AG04449 (cell line): ENCODE data around the gene RAB43.
A peak's percentile ranks its signal among the peaks of the same experiment; 100 is the strongest.
"Not testable (repeated sequence)": the region's sequence is repeated elsewhere in the genome, so short reads cannot be mapped to it uniquely, and the experiment has no call there.

Source experiments
- CTCF ChIA-PET: fragments of 350-600 bp; formaldehyde crosslinking; extraction: SDS; loops from one replicate; lab custom pipeline; 2021; ENCODE audit warnings: antibody characterized with exemption; lab: Yijun Ruan, JAX
- POLR2A ChIA-PET: fragments of 400-600, 350-600 bp; formaldehyde crosslinking; extraction: SDS; loops from one replicate; lab custom pipeline; 2020; ENCODE audit warnings: antibody characterized with exemption, inconsistent platforms; lab: Yijun Ruan, JAX
- DNase-seq: peaks from one replicate; pipeline ENCODE4 v3.0.0-alpha.2; 2010; ENCODE audit warnings: low read depth, low spot score
- H3K4me3 ChIP-seq: 2 replicates; pipeline ENCODE4 v1.5.1; 2011; ENCODE audit warnings: low read depth, mild to moderate bottlenecking, control low read depth, low read length
- TF ChIP-seq, protein P1 (sequence below): IDR thresholded peaks from one replicate; pipeline ENCODE4 v1.5.1; 2011; ENCODE audit warnings: mild to moderate bottlenecking, moderate library complexity, low read length, control low read depth, inconsistent platforms; ENCODE audit not compliant: insufficient read depth; ENCODE audit errors: missing control alignments

The RAB43 gene

DNA sequence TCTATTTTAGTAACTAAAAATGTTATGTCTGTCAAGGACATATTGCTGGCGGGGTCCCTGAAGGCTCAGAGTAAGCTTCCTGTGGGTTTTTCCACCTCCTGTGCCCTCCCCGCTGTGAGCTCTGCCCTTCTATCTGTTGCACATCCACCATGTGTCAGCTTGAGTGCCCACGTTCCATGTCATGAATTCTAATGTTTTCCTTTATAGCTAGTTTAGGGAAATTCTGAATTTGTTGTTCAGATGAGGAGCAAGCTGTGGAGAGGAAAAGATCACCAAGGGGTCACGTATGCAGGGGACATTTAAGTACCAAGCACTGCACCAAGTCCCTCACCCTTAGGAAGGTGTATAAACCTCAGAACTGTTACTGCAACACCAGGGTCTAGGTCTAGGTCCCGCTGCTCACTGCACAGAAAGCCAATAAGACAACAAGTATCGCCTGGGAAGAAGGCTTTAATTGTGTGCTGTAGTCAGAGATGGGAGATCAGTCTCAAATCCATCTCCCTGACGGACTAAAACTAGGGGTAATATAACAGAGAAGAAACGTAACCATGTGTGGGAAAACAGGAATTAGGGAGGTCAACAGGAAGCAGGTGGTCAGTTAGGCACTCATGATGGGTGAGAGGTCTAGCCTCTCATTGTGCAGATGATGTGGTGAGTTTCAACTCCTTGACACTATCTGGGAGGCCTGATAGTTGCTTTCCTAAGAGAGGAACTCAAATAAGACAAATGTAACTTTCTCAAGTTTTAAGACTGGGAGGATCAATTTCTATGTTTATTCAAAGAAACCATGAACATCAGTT is 51.3 kb downstream of the RAB43 start:
- POLR2A ChIA-PET, result interaction anchor here (0.6 kb wide), 1 partner anchor 207 kb away, joined by 4 read pairs; no protein-coding TSS in a partner anchor
- H3K4me3 ChIP-seq, result no peak overlapping the region
- TF ChIP-seq, protein P1, sequence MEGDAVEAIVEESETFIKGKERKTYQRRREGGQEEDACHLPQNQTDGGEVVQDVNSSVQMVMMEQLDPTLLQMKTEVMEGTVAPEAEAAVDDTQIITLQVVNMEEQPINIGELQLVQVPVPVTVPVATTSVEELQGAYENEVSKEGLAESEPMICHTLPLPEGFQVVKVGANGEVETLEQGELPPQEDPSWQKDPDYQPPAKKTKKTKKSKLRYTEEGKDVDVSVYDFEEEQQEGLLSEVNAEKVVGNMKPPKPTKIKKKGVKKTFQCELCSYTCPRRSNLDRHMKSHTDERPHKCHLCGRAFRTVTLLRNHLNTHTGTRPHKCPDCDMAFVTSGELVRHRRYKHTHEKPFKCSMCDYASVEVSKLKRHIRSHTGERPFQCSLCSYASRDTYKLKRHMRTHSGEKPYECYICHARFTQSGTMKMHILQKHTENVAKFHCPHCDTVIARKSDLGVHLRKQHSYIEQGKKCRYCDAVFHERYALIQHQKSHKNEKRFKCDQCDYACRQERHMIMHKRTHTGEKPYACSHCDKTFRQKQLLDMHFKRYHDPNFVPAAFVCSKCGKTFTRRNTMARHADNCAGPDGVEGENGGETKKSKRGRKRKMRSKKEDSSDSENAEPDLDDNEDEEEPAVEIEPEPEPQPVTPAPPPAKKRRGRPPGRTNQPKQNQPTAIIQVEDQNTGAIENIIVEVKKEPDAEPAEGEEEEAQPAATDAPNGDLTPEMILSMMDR, result no peak
- DNase-seq, result no peak
- CTCF ChIA-PET, result interaction anchor here (8.6 kb wide), 1 partner anchor 16 kb away, joined by 112 read pairs; no protein-coding TSS in a partner anchor

DNA sequence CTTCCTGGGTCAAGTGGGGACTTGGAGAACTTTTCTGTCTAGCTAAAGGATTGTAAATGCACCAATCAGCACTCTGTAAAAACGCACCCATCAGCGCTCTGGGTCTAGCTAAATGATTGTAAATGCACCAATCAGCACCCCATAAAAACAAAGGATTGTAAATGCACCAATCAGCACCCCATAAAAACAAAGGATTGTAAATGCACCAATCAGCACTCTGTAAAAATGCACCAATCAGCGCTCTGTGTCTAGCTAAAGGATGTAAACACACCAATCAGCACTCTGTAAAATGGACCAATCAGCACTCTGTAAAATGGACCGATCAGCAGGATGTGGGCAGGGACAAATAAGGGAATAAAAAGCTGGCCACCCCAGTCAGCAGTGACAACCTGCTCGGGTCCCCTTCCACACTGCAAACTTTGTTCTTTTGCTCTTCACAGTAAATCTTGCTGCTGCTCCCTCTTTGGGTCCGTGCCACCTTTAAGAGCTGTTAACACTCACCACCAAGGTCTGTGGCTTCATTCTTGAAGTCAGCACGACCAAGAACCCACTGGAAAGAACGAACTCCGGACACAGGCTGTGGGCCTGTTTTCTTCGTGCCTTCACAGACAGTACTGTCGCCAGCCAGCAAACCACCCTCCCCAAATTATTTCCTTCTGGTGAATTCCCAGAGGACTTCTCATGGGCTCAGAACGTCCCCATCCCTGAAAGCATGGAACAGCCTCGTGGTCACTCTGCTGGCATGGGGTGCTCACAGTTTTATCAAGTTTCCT is 52.1 kb downstream of the RAB43 start:
- not testable (repeated sequence) for DNase-seq, H3K4me3 ChIP-seq
- ChIA-PET CTCF (interaction anchor here (1.1 to 8.6 kb wide), 3 partner anchors 15 to 176 kb away, joined by 6 to 112 read pairs (median 16); no protein-coding TSS in a partner anchor), POLR2A (interaction anchor here (0.7 kb wide), 1 partner anchor 68 kb away, joined by 3 read pairs; the partner anchor contains the start of gene EFCC1)

DNA sequence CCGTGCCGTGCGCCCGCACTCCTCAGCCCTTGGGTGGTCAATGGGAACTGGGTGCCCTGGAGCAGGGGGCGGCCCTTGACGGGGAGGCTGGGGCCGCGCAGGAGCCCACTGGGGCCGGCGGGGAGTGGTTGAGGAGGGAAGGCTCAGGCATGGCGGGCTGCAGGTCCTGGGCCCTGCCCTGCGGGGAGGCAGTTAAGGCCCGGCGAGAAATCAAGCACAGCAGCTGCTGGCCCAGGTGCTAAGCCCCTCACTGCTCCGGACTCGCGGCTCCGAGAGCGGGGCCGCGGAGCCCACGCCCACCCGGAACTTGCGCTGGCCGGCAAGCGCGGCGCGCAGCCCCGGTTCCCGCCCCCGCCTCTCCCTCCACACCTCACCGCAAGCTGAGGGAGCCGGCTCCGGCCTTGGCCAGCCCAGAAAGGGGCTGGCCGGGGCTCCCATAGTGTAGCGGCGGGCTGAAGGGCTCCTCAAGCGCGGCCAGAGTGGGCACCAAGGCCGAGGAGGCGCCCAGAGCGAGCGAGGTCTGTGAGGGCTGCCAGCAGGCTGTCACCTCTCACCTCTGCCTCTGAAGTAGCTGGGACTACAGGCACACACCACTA is 53.2 kb downstream of the RAB43 start:
- H3K4me3 ChIP-seq, result peak overlapping the region; percentile 36
- ChIA-PET CTCF (interaction anchor here (0.7 to 8.6 kb wide), 5 partner anchors 9 to 177 kb away, joined by 3 to 112 read pairs (median 6); no protein-coding TSS in a partner anchor), POLR2A (interaction anchor here (0.6 to 0.7 kb wide), 2 partner anchors 34 to 67 kb away, joined by 3 to 4 read pairs; partner anchors contain the start of gene EFCC1)
- DNase-seq, result no peak
- TF ChIP-seq, protein P1, result no peak

DNA sequence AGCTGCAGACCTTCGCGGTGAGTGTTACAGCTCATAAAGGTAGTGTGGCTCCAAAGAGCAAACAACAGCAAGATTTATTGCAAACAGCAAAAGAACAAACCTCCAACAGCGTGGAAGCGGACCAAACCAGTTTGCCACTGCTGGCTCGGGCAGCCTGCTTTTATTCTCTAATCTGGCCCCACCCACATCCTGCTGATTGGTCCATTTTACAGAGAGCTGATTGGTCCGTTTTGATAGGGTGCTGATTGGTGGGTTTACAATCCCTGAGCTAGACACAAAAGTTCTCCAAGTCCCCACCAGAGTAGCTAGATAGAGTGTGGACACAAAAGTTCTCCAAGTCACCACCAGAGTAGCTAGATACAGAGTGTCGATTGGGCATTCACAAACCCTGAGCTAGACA is 53.9 kb downstream of the RAB43 start:
- H3K4me3 ChIP-seq, POLR2A ChIA-PET, DNase-seq: not testable (repeated sequence)
- CTCF ChIA-PET, result interaction anchor here (1.1 to 8.6 kb wide), 4 partner anchors 8 to 178 kb away, joined by 3 to 112 read pairs (median 10); partner anchors contain the start of gene RAB43

DNA sequence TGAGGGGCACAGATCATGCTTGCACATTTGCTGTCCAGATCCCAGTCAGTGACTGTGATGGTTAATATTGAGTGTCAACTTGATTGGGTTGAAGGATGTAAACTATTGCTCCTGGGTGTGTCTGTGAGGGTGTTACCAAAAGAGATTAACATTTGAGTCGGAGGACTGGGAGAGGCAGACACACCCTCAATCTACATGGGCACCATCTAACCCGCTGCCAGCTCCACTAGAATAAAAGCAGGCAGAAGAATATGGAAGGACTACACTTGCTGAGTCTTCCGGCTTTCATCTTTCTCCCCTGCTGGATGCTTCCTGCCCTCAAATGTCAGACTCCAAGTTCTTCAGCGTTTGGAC is 55.9 kb downstream of the RAB43 start:
- ChIA-PET CTCF (interaction anchor here (1.3 to 8.6 kb wide), 2 partner anchors 11 to 95 kb away, joined by 5 to 112 read pairs; no protein-coding TSS in a partner anchor), POLR2A (no interaction called here)
- DNase-seq, result no peak
- H3K4me3 ChIP-seq, result no peak overlapping the region
- TF ChIP-seq, protein P1, result no peak

DNA sequence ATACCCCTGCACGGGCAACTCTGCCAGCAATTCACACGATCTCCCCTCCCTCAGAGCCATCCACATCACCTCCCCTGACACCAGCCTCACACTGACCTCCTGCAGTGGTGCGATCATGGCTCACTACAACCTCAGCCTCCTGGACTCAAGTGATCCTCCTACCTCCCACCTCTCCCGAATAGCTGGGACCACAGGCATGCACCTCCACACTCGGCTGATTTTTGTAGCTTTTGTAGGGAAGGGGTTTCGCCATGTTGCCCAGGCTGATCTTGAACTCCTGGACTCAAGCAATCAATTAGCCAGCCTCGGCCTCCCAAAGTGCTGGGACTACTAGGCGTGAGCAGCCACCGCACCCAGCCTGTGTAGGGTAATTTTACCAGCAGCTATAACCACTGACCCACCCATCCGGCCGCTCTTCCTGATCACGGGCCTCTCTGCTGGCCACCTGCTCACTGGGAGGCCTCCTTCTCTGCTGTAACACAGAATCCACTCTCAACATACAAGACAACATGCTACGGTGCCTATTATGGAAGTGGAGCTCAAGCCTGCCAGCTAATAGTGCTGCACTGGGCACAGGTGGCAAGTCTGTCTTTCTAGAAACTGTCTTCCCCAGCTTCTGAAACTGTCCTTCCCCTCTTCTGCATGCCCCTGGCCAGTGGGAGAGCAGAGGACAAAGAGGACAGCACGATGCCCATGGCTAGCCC is 56.4 kb downstream of the RAB43 start:
- POLR2A ChIA-PET, result no interaction called here
- no peak for DNase-seq
- no peak overlapping the region for H3K4me3 ChIP-seq
- TF ChIP-seq, protein P1, result no peak
- CTCF ChIA-PET, result interaction anchor here (0.7 to 8.6 kb wide), 3 partner anchors 11 to 94 kb away, joined by 4 to 112 read pairs (median 5); no protein-coding TSS in a partner anchor
